Skeletal muscle satellite cell (primary cell): Measurements from ENCODE around the gene CMTM7.
"Not testable (repeated sequence)": the region's sequence is repeated elsewhere in the genome, so short reads cannot be mapped to it uniquely, and the experiment has no call there.

Experiments used
- H3K27me3 ChIP-seq: 2 replicates; pipeline ENCODE4 v1.7.0; 2013; ENCODE audit warnings: low read length; ENCODE audit not compliant: control insufficient read depth, insufficient read depth
- H3K36me3 ChIP-seq: 2 replicates; pipeline ENCODE4 v1.7.0; 2013; ENCODE audit warnings: mild to moderate bottlenecking, control low read depth, low read length; ENCODE audit not compliant: insufficient read depth
- H3K4me1 ChIP-seq: 2 replicates; pipeline ENCODE4 v1.7.0; 2013; ENCODE audit warnings: low read length; ENCODE audit not compliant: control insufficient read depth, insufficient read depth
- H3K4me2 ChIP-seq: 2 replicates; pipeline ENCODE4 v1.7.0; 2013; ENCODE audit warnings: mild to moderate bottlenecking, low read length
- H3K4me3 ChIP-seq: 2 replicates; pipeline ENCODE4 v1.7.0; 2013; ENCODE audit warnings: low read length
- H3K9ac ChIP-seq: 2 replicates; pipeline ENCODE4 v1.7.0; 2013; ENCODE audit warnings: mild to moderate bottlenecking, low read depth, low read length, moderate library complexity
- H3K9me3 ChIP-seq: replicated peaks from 2 replicates; pipeline ENCODE4 v1.7.0; 2013; ENCODE audit warnings: mild to moderate bottlenecking, control low read depth, low read length

The CMTM7 gene

DNA sequence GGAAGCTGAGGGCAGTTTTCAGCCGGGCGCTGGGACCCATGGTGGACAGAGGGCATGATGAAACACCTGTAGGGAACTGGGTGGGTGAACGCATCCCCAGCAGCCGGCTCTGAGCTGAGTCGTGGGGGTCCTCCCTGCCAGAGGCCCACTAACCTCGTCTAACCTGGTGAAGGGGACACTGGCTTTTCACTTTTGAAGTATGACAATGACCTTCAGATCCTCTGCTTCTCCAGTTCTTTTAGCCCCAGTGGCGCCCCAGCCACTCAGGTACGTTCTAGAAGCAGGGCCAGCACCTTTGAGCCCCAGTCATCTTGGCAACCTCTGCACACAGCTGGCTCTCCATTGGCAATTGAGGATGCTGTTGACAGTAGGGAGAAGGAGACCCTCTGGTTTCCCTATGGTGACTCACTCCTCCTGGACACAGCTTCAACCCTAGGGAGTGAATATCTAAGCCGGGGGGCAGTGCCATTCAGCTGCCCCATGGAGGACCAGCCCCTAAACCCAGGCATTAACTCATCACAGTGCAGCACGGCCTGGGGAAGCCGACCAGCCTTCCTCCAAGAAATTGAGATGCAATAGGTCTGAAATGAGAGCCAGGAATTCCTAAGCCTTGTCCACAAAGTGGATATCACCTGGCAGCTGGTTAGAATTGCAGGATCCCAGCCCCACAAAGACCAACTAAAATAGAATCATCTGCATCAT is 64.9 kb downstream of the CMTM7 start:
- H3K4me3 ChIP-seq, result no peak overlapping the region
- peaks cover 9% of the 10 kb centered on the region for H3K4me1 ChIP-seq
- no peaks in the 10 kb centered on the region for H3K27me3 ChIP-seq
- H3K9ac ChIP-seq, result no peak overlapping the region
- no peak overlapping the region for H3K4me2 ChIP-seq
- H3K36me3 ChIP-seq, result peaks cover 12% of the 10 kb centered on the region
- H3K9me3 ChIP-seq, result no peaks in the 10 kb centered on the region

DNA sequence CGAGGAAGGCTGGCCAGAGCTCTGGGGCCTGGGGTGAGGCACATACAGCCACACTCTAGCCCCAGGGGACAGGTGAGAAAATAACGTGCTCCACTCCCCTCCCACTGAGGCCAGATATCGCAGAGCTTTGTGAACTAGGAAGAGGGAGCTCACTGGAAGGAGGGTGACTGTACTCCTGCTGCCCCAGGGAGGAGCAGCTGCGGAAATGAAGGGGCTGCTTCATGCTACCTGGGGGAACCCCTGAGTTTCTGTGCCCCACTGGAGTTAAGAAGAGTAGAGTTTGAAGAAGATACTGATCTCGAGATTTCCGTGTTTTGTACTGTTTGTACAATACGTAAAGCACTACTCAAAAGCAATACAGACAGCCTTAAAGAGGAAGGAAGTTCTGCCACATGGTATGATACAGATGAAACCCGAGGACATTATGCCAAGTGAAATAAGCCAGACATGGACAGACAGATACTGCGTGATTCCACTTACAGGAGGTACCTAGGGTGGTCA is 66.4 kb downstream of the CMTM7 start:
- peaks cover 7% of the 10 kb centered on the region for H3K4me1 ChIP-seq
- H3K4me3 ChIP-seq, result no peak overlapping the region
- peaks cover 9% of the 10 kb centered on the region for H3K36me3 ChIP-seq
- H3K27me3 ChIP-seq, result no peaks in the 10 kb centered on the region
- no peak overlapping the region for H3K9ac ChIP-seq
- H3K9me3 ChIP-seq, result no peaks in the 10 kb centered on the region
- no peak overlapping the region for H3K4me2 ChIP-seq

DNA sequence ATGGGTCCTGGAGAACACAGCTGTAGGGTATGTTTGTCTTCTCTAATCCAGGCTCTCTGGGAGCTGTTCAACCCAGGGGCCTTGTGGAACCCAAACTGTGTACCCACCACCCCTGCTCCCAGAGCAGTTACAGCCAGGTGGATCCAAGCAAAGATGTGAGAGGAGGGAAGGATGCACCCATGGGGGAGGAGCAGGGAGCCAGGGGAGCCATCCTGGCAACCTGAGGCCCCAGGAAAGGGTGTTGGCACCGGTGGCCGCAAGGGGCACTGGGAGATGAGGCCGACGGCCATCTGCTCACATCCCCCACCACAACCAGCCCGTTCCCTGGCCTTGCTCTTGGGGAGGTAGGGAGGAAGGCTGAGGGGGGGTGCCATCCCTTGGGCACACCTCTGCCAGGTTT is 67.8 kb downstream of the CMTM7 start:
- no peaks in the 10 kb centered on the region for H3K9me3 ChIP-seq
- no peaks in the 10 kb centered on the region for H3K4me1 ChIP-seq
- H3K27me3 ChIP-seq, result no peaks in the 10 kb centered on the region
- H3K36me3 ChIP-seq, result peaks cover 4% of the 10 kb centered on the region
- H3K9ac ChIP-seq, result no peak overlapping the region
- no peak overlapping the region for H3K4me3 ChIP-seq
- no peak overlapping the region for H3K4me2 ChIP-seq

DNA sequence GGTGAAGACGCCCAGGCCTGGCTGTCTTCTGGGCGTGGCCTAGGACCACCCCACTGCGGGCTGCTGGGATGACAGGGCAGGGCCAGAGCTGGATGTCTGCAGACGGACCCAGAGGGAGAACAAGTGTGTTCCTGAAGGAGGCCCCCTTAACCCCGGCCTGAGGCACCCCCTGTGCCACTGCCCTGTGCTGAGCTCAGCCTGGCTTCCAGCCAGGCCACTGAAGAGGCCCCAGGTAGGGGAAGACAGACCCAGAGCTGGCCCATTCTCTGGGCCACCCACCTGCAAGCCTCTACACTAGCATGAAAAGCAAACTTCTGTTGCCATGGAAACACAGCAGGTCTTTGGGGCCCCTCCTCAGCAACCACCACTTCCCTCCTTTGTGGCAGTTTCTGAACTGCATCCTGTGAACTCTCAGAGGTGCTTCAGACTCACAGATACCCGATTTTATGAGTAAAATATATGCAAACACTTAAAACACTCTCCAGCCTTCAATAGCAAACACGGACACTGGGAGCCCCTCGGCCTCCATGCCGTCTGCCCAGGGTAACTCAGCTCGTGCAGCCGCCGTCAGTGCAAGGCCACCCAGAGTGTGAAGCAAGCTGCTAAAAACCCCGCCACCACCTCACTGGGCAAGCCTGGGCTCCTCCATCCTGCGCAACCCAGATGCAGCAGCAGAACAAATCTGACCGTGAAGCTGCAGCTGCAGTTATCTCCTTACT is 68.5 kb downstream of the CMTM7 start:
- Histone ChIP-seq H3K9ac (no peak overlapping the region), H3K36me3 (no peaks in the 10 kb centered on the region)

DNA sequence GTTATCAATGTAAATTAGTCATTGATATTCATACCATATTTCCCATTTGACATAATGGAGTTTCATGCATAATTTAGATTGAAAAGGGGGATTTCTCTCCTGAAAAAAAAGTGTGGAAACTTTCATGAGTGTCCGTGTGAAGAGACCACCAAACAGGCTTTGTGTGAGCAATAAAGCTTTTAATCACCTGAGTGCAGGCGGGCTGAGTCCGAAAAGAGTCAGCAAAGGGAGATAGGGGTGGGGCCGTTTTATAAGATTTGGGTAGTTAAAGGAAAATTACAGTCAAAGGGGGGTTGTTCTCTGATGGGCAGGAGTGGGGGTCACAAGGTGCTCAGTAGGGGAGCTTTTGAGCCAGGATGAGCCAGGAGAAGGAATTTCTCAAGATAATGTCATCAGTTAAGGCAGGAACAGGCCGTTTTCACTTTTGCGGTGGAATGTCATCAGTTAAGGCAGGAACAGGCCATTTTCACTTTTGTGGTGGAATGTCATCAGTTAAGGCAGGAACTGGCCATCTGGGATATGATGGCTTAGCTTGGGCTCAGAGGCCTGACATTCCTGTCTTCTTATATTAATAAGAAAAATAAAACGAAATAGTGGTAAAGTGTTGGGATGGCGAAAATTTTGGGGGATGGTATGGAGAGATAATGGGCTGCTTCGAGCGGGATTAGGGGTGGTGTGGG is 69.3 kb downstream of the CMTM7 start:
- H3K4me1 ChIP-seq, H3K4me3 ChIP-seq, H3K27me3 ChIP-seq: not testable (repeated sequence)

More for the DNA sequence above, 68.5 kb downstream of the CMTM7 start:
- Histone ChIP-seq H3K4me1 (no peaks in the 10 kb centered on the region), H3K9me3 (no peaks in the 10 kb centered on the region), H3K4me3 (no peak overlapping the region), H3K27me3 (no peaks in the 10 kb centered on the region), H3K4me2 (no peak overlapping the region)

DNA sequence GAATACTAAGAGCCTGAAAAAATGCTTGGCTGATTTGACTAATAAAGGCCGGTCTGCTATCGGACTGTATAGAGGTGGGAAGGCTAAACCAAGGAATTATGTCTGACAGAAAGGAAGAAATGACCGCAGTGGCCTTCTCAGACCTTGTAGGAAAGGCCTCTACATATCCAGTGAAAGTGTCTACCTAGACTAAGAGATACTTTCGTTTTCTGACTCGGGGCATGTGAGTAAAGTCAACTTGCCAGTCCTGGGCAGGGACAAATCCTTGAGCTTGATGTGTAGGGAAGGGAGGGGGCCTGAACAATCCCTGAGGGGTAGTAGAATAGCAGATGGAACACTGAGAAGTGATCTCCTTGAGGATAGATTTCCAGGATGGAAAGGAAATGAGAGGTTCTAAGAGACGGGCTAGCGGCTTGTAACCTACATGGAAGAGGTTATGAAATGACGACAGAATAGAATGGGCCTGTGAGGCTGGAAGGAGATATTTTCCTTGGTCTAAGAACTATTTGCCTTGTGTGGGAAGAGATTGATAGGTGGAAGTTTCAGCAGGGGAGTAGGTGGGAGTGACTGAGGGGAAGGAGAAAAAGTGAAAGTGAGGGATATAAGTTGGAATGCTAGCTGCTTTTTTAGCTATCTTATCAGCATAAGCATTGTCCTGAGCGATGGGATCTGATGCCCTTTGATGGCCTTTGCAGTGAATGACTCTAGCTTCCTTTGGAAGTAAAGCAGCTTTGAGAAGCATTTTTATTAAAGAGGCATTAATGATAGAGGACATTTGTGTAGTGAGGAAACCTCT is 70.7 kb downstream of the CMTM7 start:
- H3K9me3 ChIP-seq, H3K4me3 ChIP-seq, H3K36me3 ChIP-seq, H3K4me1 ChIP-seq, H3K4me2 ChIP-seq, H3K27me3 ChIP-seq, H3K9ac ChIP-seq: not testable (repeated sequence)

More for the DNA sequence above, 69.3 kb downstream of the CMTM7 start:
- not testable (repeated sequence) for H3K9me3 ChIP-seq, H3K9ac ChIP-seq, H3K4me2 ChIP-seq, H3K36me3 ChIP-seq

DNA sequence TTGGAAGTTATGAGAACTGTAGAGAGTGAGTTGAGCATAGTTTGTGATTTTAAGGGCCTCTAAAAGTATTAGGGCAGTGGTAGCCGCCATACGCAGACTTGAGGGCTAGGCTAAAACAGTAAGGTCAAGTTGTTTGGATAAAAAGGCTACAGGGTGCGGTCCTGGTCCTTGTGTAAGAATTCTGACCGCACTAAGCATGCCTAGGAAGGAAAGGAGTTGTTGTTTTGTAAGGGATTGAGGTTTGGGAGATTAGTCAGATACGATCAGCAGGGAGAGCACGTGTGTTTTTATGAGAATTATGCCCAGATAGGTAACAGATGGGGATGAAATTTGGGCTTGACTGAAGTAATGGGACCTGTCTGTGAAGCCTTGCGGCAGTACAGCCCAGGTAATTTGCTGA is 71.8 kb downstream of the CMTM7 start:
- not testable (repeated sequence) for H3K4me2 ChIP-seq, H3K36me3 ChIP-seq, H3K4me1 ChIP-seq, H3K9ac ChIP-seq, H3K27me3 ChIP-seq, H3K9me3 ChIP-seq, H3K4me3 ChIP-seq

DNA sequence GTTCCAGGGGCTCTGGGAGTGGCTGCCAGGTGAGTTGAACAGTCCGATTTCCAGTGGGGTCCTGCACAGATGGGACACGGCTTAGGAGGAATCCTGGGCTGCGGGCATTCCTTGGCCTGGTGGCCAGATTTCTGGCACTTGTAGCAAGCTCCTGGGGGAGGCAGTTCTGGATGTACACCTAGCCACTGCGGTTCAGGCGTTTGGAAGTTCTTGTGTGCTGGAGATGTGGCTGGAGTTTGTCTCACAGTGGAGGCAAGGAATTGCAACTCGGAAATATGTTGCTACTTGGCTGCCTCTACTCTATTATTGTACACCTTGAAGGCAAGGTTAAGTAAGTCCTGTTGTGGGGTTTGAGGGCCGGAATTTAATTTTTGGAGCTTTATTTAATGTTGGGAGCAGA is 73.1 kb downstream of the CMTM7 start:
- not testable (repeated sequence) for H3K9ac ChIP-seq, H3K4me3 ChIP-seq, H3K36me3 ChIP-seq, H3K27me3 ChIP-seq, H3K4me2 ChIP-seq, H3K9me3 ChIP-seq
- H3K4me1 ChIP-seq, result peaks cover 12% of the 10 kb centered on the region

DNA sequence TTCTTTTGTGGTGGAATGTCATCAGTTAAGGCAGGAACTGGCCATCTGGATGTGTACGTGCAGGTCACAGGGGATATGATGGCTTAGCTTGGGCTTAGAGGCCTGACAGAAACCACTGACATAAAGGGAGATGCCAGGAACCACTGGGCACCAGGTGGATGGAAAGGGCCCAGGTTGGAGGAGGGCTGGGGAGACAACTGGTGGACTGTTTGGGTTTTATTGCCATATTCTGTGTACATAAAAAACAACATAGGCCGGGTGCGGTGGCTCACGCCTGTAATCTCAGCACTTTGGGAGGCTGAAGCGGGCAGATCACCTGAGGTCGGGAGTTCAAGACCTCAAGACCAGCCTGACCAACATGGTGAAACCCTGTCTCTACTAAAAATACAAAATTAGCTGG is 75.2 kb downstream of the CMTM7 start:
- peaks cover 19% of the 10 kb centered on the region for H3K4me1 ChIP-seq
- H3K4me3 ChIP-seq, H3K4me2 ChIP-seq, H3K9ac ChIP-seq, H3K9me3 ChIP-seq, H3K27me3 ChIP-seq, H3K36me3 ChIP-seq: not testable (repeated sequence)

DNA sequence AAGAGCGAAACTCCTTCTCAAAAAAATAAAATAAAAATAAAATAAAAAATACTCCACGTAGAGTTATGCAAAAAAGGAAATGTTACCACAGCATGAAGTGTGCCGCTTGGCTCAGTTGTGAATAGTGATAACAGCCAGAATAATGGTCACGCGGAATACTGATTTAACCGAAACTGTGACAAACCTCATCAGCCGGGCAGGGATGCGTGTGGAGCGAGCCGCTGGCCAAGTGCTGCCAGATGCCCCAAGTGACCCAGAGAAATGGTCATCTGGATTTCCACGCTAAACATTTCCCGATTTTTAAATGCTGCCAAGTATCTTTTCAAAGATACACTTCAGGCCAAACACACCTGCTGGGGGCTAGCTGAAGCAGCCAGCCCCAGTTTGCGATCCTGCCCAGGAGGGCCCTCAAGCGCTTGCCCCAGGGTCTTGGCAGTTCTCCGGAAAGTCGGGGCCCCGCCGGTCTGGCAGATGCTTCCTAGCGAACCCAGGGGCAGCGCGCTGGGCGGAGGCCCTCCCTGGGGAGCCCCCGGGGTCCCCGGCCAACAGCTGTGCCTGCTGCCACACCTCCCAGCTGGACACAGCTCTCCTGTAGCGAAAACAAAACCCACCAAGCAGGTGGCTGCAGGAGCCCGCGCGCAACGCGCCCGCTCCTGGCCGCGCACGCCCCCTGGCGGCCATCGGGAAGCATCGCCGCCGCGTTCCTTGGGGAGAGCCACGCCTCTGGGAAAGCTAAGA is 75.8 kb downstream of the CMTM7 start:
- Histone ChIP-seq H3K9ac (no peak overlapping the region), H3K4me2 (peak overlapping the region; percentile 83), H3K9me3 (no peaks in the 10 kb centered on the region), H3K4me3 (peak overlapping the region; percentile 61), H3K4me1 (peaks cover 20% of the 10 kb centered on the region), H3K36me3 (peaks cover 6% of the 10 kb centered on the region), H3K27me3 (no peaks in the 10 kb centered on the region)
